Uterus (tissue), 2 donors: ENCODE measurements around the gene CDK15.

Experiments used
- CTCF ChIP-seq, 4 experiments: fragments of 200-600 bp in 2 of 4; fragments of 450-650 bp in 2 of 4; sonication (generic) in 2 of 4; IDR thresholded peaks; one replicate each; pipeline ENCODE4 v1.5.1; 2016 to 2019; ENCODE audit warnings: antibody characterized with exemption in 4 of 4, mild to moderate bottlenecking in 2 of 4, moderate library complexity in 1 of 4
- POLR2A ChIP-seq, 2 donors: fragments of 450-650 bp; IDR thresholded peaks; one replicate each; pipeline ENCODE4 v1.6.1; 2016; ENCODE audit warnings: antibody characterized with exemption in 2 of 2, mild to moderate bottlenecking in 1 of 2, moderate library complexity in 1 of 2

GRCh38 chr2:201842131-201842860 lies 36.0 kb downstream of the CDK15 start:
- TF ChIP-seq POLR2A (IDR thresholded peaks at IDR 0.05) (no peak), CTCF (IDR thresholded peaks at IDR 0.05) (no peak)
